Measurements from ENCODE around the gene CHMP2A.

Gene CHMP2A

DNA sequence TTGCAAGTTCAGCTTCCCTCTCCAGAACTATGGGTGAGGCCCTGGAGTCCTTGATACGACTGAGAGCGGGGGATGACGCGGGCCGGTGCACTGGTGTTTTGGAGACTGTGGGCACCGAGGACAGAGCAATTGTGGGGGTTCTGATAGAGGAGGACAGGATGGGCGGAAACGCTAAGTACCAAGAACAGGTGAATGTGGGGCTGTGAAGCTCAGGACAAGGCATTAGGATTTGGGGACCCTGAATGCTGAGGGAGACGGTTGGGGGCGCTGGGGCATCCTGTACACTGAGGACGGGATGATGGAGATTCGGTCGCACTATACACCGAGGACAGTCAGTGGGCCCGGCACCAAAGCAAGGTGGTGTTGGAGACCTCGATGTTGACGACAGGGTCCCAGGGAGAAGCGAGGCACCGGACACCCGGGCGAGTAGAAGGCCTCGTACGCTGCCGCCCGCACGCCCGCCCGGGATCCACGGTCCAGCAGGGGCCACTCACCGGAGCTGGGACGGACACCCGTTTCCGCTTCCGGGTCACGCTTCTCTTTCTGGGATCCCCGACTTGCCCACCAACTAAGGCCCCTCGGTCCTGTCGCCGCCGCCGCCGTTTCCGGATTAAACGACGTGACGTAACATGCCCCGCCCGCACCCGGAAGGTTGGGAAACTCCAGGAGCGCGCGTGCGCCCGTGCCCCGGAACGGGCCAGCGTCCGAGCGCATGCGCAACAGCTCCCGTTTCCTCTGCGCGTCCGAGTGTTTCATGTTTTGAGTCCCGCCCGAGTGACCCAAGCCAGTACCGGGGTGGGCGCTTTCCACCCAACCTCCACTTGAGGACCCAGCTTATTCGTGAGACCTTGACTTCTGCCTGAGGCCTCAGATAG, at the start of gene CHMP2A:
Gene CHMP2A (minus strand): TSS at position 612 of the 875 bp plus-strand sequence. CDS start 893 bp downstream, outside the sequence.
- H3K27me3 Mint-ChIP-seq (ENCODE audit: low read depth, poor library complexity) = peaks cover 10% of the 10 kb centered on the region
- H3K9me3 Mint-ChIP-seq = no peaks in the 10 kb centered on the region
- peak within 1 kb of the TSS; percentile 99 for H3K27ac Mint-ChIP-seq
- TF ChIP-seq, protein P1, sequence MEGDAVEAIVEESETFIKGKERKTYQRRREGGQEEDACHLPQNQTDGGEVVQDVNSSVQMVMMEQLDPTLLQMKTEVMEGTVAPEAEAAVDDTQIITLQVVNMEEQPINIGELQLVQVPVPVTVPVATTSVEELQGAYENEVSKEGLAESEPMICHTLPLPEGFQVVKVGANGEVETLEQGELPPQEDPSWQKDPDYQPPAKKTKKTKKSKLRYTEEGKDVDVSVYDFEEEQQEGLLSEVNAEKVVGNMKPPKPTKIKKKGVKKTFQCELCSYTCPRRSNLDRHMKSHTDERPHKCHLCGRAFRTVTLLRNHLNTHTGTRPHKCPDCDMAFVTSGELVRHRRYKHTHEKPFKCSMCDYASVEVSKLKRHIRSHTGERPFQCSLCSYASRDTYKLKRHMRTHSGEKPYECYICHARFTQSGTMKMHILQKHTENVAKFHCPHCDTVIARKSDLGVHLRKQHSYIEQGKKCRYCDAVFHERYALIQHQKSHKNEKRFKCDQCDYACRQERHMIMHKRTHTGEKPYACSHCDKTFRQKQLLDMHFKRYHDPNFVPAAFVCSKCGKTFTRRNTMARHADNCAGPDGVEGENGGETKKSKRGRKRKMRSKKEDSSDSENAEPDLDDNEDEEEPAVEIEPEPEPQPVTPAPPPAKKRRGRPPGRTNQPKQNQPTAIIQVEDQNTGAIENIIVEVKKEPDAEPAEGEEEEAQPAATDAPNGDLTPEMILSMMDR (IDR thresholded peaks at IDR 0.05) = no peak
- H3K36me3 Mint-ChIP-seq (ENCODE audit: low read depth) = peaks cover 39% of the 10 kb centered on the region
- peak; percentile 99 for DNase-seq
- H3K4me1 Mint-ChIP-seq = peaks cover 57% of the 10 kb centered on the region
- peak within 1 kb of the TSS; percentile 97 for H3K4me3 Mint-ChIP-seq

DNA sequence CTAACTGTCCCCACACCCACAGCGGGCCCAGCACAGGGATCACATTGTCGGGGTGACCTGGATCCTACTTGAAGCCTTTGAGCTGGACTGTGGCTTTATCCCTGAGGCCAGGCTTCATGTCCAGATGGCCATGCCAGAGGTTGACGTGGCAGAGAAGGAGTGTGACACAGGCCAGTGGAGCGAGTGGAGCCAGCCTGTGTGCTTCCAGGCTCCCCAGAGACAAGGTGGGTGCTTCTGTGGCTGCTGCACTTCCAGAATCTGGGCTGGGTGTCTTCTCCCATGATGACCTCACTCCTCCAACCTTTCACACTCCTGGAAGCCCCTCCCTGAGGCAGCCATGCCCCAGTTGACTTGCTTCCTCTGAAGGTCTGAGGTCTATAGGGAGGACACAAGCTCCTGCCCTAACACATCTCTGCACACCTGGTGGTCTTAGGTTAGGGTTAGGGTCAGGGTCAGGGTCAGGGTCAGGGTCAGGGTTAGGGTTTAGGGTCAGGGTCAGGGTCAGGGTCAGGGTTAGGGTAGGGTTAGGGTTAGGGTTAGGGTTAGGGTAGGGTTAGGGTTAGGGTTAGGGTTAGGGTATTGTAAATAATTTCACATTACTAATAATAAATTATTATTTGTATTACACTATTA, 31.3 kb upstream of the CHMP2A start:
- H3K4me1 Mint-ChIP-seq = peaks cover 29% of the 10 kb centered on the region
- H3K36me3 Mint-ChIP-seq (ENCODE audit: low read depth) = peaks cover 14% of the 10 kb centered on the region
- H3K27ac Mint-ChIP-seq = peak overlapping the region; percentile 87
- peaks cover 4% of the 10 kb centered on the region for H3K27me3 Mint-ChIP-seq (ENCODE audit: low read depth, poor library complexity)
- DNase-seq = no peak
- TF ChIP-seq, protein P1 (IDR thresholded peaks at IDR 0.05) = no peak
- no peak overlapping the region for H3K4me3 Mint-ChIP-seq
- H3K9me3 Mint-ChIP-seq = no peaks in the 10 kb centered on the region

DNA sequence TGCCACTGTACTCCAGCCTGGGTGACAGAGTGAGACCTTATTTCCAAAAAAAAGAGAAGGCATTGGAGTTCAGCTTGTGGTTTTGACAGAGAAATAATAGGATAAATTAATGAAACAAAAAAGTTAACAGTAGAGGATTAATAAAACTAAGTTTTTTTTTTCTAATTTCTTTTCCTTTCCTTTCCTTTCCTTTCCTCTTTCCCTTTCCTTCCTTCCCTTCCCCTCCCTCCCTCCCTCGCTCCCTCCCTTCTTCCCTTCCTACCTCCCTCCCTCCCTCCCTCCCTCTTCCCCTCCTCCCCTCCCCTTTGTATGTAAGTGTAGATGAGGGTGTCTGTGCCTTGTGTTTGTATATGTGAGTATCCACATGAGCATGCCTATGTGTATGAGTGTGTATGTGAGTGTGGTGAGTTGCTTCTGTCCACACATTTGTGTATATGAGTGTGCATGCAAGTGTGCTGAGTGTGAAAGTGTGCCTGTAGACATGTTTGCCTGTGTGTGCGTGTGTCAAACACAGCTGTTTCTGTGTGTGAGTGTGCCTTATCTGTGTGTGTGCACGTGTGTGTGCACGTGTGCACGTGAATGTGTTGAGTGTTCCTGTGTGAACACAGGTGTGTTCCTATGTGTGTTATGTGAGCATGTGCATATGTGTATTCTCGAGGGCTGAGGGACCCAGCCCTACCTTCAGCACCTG, 30.7 kb upstream of the CHMP2A start:
- Mint-ChIP-seq H3K4me1 (peaks cover 36% of the 10 kb centered on the region), H3K27ac (peak overlapping the region; percentile 88)
- no peak for DNase-seq

DNA sequence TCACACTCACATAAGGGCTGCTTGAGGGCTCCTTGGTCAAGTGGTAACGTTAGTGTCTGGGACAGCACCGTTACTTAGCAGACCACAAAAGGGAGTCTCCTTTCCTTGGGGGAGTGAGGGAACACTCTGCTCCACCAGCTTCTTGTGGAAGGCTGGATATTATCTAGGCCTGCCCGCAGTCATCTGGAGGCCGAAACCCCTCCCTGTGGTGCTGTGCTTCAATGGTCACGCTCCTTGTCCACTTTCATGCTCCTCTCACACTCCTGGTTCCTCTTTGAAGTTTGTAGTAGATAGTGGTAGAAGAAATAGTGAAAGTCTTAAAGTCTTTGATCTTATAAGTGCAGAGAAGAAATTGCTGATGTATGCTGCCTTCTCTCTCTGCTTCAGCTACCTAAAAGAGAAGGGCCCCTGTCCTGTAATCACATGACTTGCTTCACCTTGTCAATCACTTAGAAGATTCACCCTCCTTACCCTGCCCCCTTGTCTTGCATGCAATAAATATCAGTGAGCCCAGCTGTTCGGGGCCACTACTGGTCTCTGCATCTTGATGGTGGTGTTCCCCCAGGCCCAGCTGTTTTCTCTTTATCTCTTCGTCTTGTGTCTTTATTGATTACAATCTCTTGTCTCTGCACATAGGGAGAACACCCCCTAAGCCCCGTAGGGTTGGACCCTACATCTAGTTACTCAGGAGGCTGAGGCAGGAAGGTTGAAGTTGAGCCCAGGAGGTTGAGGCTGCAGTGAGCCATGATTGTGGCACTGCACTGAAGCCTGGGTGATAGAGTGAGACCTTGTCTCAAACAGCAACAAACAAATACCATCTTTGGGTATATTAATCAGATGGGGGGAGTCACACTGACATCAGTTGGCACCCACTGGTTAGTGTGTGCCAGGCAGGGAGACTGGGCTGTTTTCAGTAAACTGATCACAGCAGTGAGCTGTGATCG, 29.9 kb upstream of the CHMP2A start:
- H3K27me3 Mint-ChIP-seq (ENCODE audit: low read depth, poor library complexity) = peaks cover 5% of the 10 kb centered on the region
- peak overlapping the region; percentile 88 for H3K27ac Mint-ChIP-seq
- no peaks in the 10 kb centered on the region for H3K9me3 Mint-ChIP-seq
- H3K4me1 Mint-ChIP-seq = peaks cover 38% of the 10 kb centered on the region
- peak overlapping the region; percentile 18 for H3K4me3 Mint-ChIP-seq
- DNase-seq = no peak
- TF ChIP-seq, protein P1 (IDR thresholded peaks at IDR 0.05) = no peak
- H3K36me3 Mint-ChIP-seq (ENCODE audit: low read depth) = peaks cover 17% of the 10 kb centered on the region

More for the DNA sequence above, 30.7 kb upstream of the CHMP2A start:
- Mint-ChIP-seq H3K36me3 (ENCODE audit: low read depth) (peaks cover 17% of the 10 kb centered on the region), H3K9me3 (no peaks in the 10 kb centered on the region), H3K4me3 (no peak overlapping the region), H3K27me3 (ENCODE audit: low read depth, poor library complexity) (peaks cover 5% of the 10 kb centered on the region)
- TF ChIP-seq, protein P1 (IDR thresholded peaks at IDR 0.05) = no peak

DNA sequence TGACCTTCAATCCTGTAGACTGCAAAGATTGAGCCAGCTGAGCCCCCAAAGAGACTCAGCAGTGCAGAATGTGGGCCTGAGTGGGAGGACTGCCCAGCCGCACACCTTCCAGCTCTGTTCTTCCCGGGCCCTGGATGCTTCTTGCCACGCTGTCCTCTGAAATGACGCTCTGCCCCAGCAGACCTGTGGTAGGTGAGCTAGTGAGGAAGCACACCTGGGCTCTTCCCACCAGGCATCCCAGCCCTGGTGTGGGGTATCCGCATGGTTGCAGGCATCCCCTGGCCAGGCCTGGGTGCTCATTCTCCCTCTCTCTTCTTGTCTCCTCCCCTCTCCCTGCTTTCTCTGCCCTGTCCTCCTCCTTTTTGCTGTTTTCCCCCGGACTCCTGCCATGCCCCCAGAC, 28.1 kb upstream of the CHMP2A start:
- TF ChIP-seq, protein P1 (IDR thresholded peaks at IDR 0.05) = no peak
- no peak overlapping the region for H3K4me3 Mint-ChIP-seq
- H3K27ac Mint-ChIP-seq = no peak overlapping the region
- no peak for DNase-seq
- H3K9me3 Mint-ChIP-seq = no peaks in the 10 kb centered on the region
- peaks cover 5% of the 10 kb centered on the region for H3K27me3 Mint-ChIP-seq (ENCODE audit: low read depth, poor library complexity)
- peaks cover 17% of the 10 kb centered on the region for H3K36me3 Mint-ChIP-seq (ENCODE audit: low read depth)
- peaks cover 56% of the 10 kb centered on the region for H3K4me1 Mint-ChIP-seq
